Measurements from ENCODE around the gene FAM240A.

Gene FAM240A

DNA sequence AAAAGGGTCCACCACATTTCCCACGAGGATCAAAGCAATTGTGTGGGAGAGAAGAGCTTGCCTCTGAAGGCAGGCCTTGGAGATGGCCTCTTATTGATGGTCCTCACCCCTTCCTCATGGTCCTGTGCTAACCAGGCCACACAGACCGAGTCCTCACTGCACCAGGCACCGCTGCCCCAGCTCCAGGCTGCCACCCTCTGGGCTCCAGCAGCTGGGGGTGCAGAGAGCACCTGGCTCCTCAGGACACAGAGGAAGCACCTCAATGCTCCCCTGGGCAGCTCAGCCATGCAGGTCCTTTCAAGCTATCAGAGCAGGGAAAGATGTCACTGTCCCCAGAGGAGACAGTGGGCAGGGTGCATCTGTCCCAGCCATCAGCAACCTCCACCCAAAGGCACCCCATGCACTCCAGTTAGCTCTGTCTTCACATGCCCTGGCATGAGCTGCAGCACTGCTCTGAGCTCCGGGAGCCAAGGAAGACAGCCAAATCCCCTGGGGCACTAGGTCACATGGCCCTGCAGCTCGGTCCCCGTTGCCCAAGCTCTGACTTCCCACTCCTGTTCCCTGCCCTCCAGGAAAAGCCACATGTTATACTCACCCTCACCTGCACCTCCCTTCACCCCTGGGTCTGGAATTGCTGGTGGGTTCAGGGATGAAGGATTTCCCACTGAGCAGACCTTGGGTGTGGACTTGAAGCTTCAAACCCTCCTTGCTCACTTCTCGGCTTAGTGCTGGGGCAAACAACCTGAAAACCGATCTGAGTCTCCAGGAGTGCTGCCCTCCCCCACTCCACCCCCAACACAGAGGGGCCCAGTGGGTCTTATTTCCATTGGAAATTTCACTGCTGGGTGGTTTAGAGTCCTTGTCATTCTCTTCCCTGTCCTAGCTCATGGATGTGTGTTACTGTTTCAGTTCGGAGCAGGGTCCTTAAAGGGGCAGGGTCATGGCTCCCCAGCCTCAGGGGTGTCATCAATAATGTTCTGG is 48.5 kb downstream of the FAM240A start:
- no peaks in the 10 kb centered on the region for H3K36me3 ChIP-seq (ENCODE audit: insufficient read depth, low read length)
- no peak overlapping the region for H3K9ac ChIP-seq (ENCODE audit: insufficient read length)
- no peak overlapping the region for H3K4me3 ChIP-seq
- no peak overlapping the region for H3K27ac ChIP-seq
- DNase-seq (ENCODE audit: low read depth, low spot score), result no peak
- no peak for TF ChIP-seq EZH2 (IDR thresholded peaks at IDR 0.05)
- no peak for TF ChIP-seq FOXP2 (optimal IDR thresholded peaks at IDR 0.05; ENCODE audit: control extremely low read depth, extremely low read length, insufficient read depth)
- H3K9me3 ChIP-seq (ENCODE audit: low read depth, low read length), result no peaks in the 10 kb centered on the region

DNA sequence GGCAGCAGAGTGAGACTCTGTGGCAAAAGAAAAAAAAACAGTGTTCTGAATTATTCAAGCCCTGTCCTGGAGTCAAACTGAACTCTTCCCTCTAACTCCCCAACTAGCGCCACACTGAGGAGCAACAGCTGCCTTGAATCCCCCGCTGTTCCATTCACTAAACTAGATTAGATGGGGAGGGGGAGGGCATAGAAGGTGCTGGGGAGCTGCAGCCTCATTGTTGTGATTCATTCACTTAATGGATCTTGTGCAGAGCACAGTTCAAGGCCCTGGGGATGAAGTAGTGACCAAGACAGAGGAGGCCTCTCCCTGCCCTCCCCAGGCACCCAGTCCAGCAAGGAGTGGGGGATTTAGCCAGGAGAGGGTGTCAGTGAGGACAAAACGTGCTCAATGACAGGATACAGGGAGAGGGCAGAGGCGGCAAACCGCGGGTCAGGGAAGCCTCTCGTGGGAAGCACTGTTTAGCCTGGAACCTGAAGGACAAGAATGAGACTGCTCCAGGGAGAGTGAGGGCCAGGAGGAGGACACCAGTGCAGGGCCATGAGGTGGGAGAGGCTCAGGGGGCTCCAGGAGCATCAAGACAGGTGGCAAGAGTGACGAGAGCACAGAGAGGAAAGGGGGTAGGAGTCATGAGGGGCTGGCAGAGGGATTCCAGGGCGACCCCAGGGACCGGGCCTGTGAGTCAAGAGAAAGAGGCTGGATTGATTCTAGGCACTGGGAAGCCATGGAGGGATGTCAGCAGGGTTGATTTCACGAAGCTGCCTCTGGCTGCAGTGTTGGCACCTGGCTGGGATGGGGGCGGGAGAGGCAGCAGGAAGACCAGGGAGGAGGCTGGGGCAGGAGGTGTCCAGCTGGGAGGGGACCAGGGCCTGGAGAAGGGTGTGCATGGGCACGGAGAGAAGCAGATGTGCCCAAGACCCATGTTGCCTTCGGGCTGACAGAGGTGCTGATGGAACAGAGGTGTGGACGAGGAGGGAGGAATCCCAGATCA is 49.7 kb downstream of the FAM240A start:
- Histone ChIP-seq H3K9me3 (ENCODE audit: low read depth, low read length) (no peaks in the 10 kb centered on the region), H3K27ac (no peak overlapping the region), H3K36me3 (ENCODE audit: insufficient read depth, low read length) (no peaks in the 10 kb centered on the region), H3K4me3 (no peak overlapping the region), H3K9ac (ENCODE audit: insufficient read length) (no peak overlapping the region)
- no peak for DNase-seq (ENCODE audit: low read depth, low spot score)
- TF ChIP-seq POLR2AphosphoS5 (IDR thresholded peaks at IDR 0.05; ENCODE audit: borderline replicate concordance, low read depth, low read length), result no peak
- no peak for TF ChIP-seq EZH2 (IDR thresholded peaks at IDR 0.05)
- no peak for TF ChIP-seq FOXP2 (optimal IDR thresholded peaks at IDR 0.05; ENCODE audit: control extremely low read depth, extremely low read length, insufficient read depth)

DNA sequence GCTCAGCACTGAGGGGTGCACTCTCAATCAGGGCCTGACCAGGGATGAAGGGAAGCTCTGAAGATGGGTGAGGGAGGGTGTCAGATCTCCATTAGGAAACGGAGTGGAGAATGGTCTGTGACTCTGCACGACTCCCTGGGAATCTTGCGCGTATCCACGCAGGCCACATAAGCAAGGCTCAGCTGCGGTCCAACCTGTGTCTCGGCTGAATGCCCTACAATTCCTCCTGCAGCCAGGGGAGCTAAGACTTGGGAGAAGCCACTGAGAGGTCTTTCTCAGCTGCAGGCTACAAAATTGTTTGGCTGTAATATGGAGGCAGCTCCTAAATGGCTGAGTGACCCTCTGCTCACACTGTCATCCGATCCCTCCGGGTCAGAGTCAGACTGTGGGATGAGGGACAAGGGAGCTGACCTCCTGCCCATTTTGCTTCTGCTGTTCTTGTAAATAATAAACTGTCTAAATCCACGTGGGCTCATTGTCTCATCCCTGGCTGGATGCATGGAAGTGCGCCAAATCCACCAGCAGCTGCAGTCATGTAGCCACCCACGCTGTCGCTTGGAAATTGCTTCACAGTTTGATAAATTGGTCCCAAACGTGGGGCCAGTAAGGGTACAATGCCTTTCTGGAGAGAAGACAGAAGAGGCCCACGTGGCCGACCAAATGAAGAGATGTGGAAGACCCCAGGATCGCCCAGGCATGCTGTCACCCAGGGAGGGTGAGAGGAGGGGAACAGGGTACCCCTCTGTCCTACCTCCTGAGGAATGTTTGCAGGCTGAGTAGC is 50.6 kb downstream of the FAM240A start:
- no peak for TF ChIP-seq POLR2AphosphoS5 (IDR thresholded peaks at IDR 0.05; ENCODE audit: borderline replicate concordance, low read depth, low read length)
- Histone ChIP-seq H3K27ac (no peak overlapping the region), H3K9me3 (ENCODE audit: low read depth, low read length) (no peaks in the 10 kb centered on the region), H3K36me3 (ENCODE audit: insufficient read depth, low read length) (no peaks in the 10 kb centered on the region), H3K4me3 (no peak overlapping the region), H3K9ac (ENCODE audit: insufficient read length) (no peak overlapping the region)
- no peak for DNase-seq (ENCODE audit: low read depth, low spot score)

DNA sequence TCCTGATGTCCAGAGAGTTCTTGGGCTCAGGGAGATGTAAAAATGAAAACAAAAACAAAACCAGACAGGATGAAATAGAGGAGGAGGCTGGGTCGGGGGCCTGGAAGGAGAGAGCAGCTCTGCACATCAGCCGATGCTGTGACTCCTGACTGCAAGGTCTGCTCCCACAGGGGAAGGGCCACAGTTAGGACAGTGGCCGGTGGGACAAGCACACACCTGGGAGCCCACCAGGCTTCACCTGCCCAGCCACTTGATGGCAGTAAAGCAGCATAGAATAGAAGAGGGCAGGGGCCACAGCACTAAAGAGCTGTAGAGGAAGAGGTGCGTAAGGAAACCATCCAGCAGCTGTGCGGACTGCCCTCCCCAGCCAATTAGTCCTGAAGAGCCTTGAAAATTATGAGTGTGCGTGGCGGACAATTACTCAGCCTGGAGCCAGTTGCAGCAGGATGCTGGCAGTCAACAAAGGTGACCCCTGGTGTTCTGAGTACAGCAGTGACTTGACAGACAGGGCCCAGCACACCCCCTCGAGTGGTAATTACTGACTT is 51.3 kb downstream of the FAM240A start:
- DNase-seq (ENCODE audit: low read depth, low spot score), result no peak

DNA sequence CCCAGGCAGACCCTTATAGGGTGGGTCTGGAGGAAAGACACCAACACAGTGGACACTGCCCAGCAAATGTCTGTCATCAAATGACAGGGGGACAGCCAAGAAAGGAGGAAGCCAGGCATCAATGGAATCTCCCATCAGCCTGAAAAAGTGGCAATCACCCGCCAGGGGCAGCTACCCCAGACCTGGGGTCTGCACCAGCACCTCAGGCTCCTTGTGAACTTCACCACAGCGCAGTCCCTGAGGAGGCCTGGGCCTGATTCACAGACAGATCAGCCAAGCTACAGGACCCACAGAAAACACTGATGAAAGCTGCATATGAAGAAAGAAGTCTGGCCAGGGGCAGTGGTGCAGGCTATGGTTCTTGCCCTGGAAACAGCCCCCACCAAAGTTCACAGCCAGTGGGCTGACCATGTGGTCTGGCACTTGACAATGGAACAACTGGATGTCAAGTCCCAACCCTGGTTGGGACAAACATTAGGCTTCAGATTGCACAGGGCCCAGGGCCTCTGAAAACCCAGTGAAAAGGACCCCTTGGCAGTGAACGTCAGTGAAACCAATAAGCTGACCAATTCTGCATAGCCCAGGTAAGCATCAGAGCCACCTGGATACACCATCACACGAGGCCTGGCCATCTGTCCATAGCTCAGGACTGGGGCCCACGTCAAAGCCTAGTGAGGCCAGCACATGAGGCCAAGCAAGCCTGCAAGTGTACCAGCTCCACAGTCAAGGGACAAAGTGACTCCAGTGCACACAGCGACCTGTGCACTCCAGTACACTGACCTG is 52.1 kb downstream of the FAM240A start:
- no peaks in the 10 kb centered on the region for H3K9me3 ChIP-seq (ENCODE audit: low read depth, low read length)
- no peak overlapping the region for H3K9ac ChIP-seq (ENCODE audit: insufficient read length)
- DNase-seq (ENCODE audit: low read depth, low spot score), result no peak
- no peak overlapping the region for H3K27ac ChIP-seq
- no peak overlapping the region for H3K4me3 ChIP-seq
- no peaks in the 10 kb centered on the region for H3K36me3 ChIP-seq (ENCODE audit: insufficient read depth, low read length)
- TF ChIP-seq EZH2 (IDR thresholded peaks at IDR 0.05) (no peak), POLR2AphosphoS5 (IDR thresholded peaks at IDR 0.05; ENCODE audit: borderline replicate concordance, low read depth, low read length) (no peak), FOXP2 (optimal IDR thresholded peaks at IDR 0.05; ENCODE audit: control extremely low read depth, extremely low read length, insufficient read depth) (no peak)

More for the DNA sequence above, 51.3 kb downstream of the FAM240A start:
- H3K36me3 ChIP-seq (ENCODE audit: insufficient read depth, low read length), result no peaks in the 10 kb centered on the region
- no peak overlapping the region for H3K4me3 ChIP-seq
- no peak overlapping the region for H3K27ac ChIP-seq
- no peaks in the 10 kb centered on the region for H3K9me3 ChIP-seq (ENCODE audit: low read depth, low read length)
- H3K9ac ChIP-seq (ENCODE audit: insufficient read length), result no peak overlapping the region
- TF ChIP-seq FOXP2 (optimal IDR thresholded peaks at IDR 0.05; ENCODE audit: control extremely low read depth, extremely low read length, insufficient read depth) (no peak), POLR2AphosphoS5 (IDR thresholded peaks at IDR 0.05; ENCODE audit: borderline replicate concordance, low read depth, low read length) (no peak), EZH2 (IDR thresholded peaks at IDR 0.05) (no peak)

DNA sequence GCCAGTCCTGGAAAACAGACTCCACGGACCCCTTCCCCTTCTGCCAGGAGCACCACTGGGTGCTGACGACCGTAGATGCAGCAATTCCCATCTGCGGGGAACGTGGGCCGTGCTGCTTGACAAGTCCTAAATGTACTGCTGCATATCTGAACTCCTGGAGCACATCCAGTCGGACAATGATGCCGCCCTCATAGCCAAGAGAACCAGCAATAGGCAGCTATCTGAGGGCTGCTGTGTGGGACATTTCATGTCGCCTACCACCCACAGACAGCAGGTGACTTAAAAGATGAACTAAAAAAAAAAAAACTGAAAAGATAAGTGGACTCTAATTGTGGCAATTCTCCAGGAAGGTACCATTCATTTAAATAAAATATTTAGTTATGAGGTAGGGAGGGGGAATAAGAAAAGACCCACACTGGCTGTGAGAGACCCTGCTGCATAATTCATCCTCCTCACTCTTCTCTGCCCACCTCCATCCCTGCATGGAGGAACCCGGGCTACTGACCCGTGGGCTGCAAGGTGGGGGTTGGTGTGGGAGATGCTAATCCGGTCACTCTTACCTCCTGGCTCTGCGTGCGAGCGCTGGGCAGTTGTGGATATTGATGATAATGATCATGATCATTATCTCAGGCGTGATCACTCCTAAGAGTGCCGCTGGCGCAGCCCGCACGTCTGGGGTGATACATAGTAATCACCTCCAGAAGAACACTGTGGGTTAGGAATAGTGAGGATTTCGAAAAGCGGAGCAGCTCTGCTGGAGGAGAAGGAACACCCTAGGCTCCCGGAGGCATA is 52.8 kb downstream of the FAM240A start:
- Histone ChIP-seq H3K9ac (ENCODE audit: insufficient read length) (no peak overlapping the region), H3K27ac (no peak overlapping the region), H3K9me3 (ENCODE audit: low read depth, low read length) (no peaks in the 10 kb centered on the region), H3K36me3 (ENCODE audit: insufficient read depth, low read length) (no peaks in the 10 kb centered on the region), H3K4me3 (no peak overlapping the region)
- TF ChIP-seq POLR2AphosphoS5 (IDR thresholded peaks at IDR 0.05; ENCODE audit: borderline replicate concordance, low read depth, low read length) (no peak), EZH2 (IDR thresholded peaks at IDR 0.05) (no peak), FOXP2 (optimal IDR thresholded peaks at IDR 0.05; ENCODE audit: control extremely low read depth, extremely low read length, insufficient read depth) (no peak)
- no peak for DNase-seq (ENCODE audit: low read depth, low spot score)

Data from SK-N-MC (cell line).